Endothelial cell of umbilical vein (primary cell): ENCODE results near the gene SHCBP1. TPM values are rescaled to one million over a fixed set of nuclear protein-coding genes. Genes with fewer than 3 reads are reported as not detected.

Source experiments
- BruUV-seq: library from RNA; stranded (reverse); fragments of 400-500 nt; replicated peaks from 2 replicates; lab custom pipeline; 2021; lab: Mats Ljungman, UMichigan
- CTCF ChIA-PET: fragments of 300-600, 350-600 bp; sonication (Branson Sonifier 250); formaldehyde crosslinking; loops from one replicate; lab custom pipeline; 2021; ENCODE audit warnings: antibody characterized with exemption, inconsistent platforms; lab: Charles Lee
- POLR2A ChIA-PET: fragments of 300-600, 350-600 bp; sonication (Branson Sonifier 250); formaldehyde crosslinking; loops from one replicate; lab custom pipeline; 2021; ENCODE audit warnings: antibody characterized with exemption, inconsistent platforms; lab: Charles Lee
- DNase-seq: peaks from one replicate; pipeline ENCODE4 v3.0.0-alpha.2; 2011; ENCODE audit warnings: low read depth, low spot score
- FAIRE-seq: peaks from 2 replicates; lab custom pipeline; 2011; peaks lifted over from hg19 to GRCh38; lab: Jason Lieb, UNC
- H2AFZ ChIP-seq: 2 replicates; pipeline ENCODE4 v1.6.0; 2012; ENCODE audit warnings: low read depth, low read length, control low read depth, inconsistent platforms
- H3K27ac ChIP-seq: 2 replicates; pipeline ENCODE4 v1.5.1; 2011; ENCODE audit warnings: low read depth, mild to moderate bottlenecking, control low read depth, low read length, moderate library complexity; ENCODE audit not compliant: insufficient read depth
- H3K27me3 ChIP-seq, 2 experiments: 2 replicates each; pipeline versions ENCODE4 v1.6.0 to v1.6.1; 2011; ENCODE audit warnings: low read length in 2 of 2, mixed read lengths in 1 of 2; ENCODE audit not compliant: control insufficient read depth in 2 of 2, insufficient read depth in 2 of 2
- H3K36me3 ChIP-seq, 2 experiments: 2 replicates in 1 of 2; 3 replicates in 1 of 2; pipeline ENCODE4 v1.5.1; 2011; ENCODE audit warnings: low read length in 2 of 2, mild to moderate bottlenecking in 1 of 2, moderate library complexity in 1 of 2; ENCODE audit not compliant: control insufficient read depth in 2 of 2, insufficient read depth in 2 of 2; ENCODE audit errors: extremely low read depth in 1 of 2
- H3K4me1 ChIP-seq: 3 replicates; pipeline ENCODE4 v1.5.1; 2011; ENCODE audit warnings: mild to moderate bottlenecking, low read length; ENCODE audit not compliant: control insufficient read depth, insufficient read depth; ENCODE audit errors: extremely low read depth
- H3K4me2 ChIP-seq: 2 replicates; pipeline ENCODE4 v1.6.1; 2011; ENCODE audit warnings: low read length, control low read depth, mixed read lengths; ENCODE audit not compliant: insufficient read depth
- H3K4me3 ChIP-seq, 3 experiments: fragments of 200-600 bp in 1 of 3; sonication (generic), shearing (Covaris generic) in 1 of 3; replicated peaks in 1 of 3; 2 replicates each; pipeline ENCODE4 v1.5.1; 2011 to 2016; ENCODE audit warnings: control low read depth in 3 of 3, low read length in 3 of 3, mild to moderate bottlenecking in 2 of 3, inconsistent platforms in 1 of 3, low read depth in 1 of 3, moderate library complexity in 1 of 3; ENCODE audit not compliant: insufficient read depth in 1 of 3
- H3K79me2 ChIP-seq: 2 replicates; pipeline ENCODE4 v1.6.0; 2012; ENCODE audit warnings: low read length, inconsistent platforms; ENCODE audit not compliant: control insufficient read depth, insufficient read depth
- H3K9ac ChIP-seq: replicated peaks from 2 replicates; pipeline ENCODE3; 2011; ENCODE audit warnings: low read length, control low read depth; ENCODE audit not compliant: insufficient read depth; ENCODE audit errors: extremely low read depth
- H3K9me1 ChIP-seq: replicated peaks from 3 replicates; pipeline ENCODE4 v1.6.0; 2011; ENCODE audit warnings: mild to moderate bottlenecking, low read length; ENCODE audit not compliant: control insufficient read depth, insufficient read depth; ENCODE audit errors: extremely low read depth
- H3K9me3 ChIP-seq: replicated peaks from 2 replicates; pipeline ENCODE4 v1.5.1; 2012; ENCODE audit warnings: low read length, inconsistent platforms; ENCODE audit not compliant: control insufficient read depth, insufficient read depth
- H4K20me1 ChIP-seq: replicated peaks from 2 replicates; pipeline ENCODE3; 2011; ENCODE audit warnings: mild to moderate bottlenecking, low read length; ENCODE audit not compliant: control insufficient read depth, insufficient read depth; ENCODE audit errors: extremely low read depth
- CTCF ChIP-seq, 2 donors: IDR thresholded peaks; 1 replicate in 1 of 2; 2 replicates in 1 of 2; pipeline ENCODE4 v1.5.1; 2011; ENCODE audit warnings: low read length in 2 of 2, mild to moderate bottlenecking in 2 of 2, moderate library complexity in 2 of 2, control low read depth in 1 of 2, inconsistent platforms in 1 of 2, low read depth in 1 of 2; ENCODE audit not compliant: insufficient read depth in 1 of 2; ENCODE audit errors: extremely low read depth in 1 of 2
- EZH2 ChIP-seq: IDR thresholded peaks from 2 replicates; pipeline ENCODE4 v1.6.1; 2012; ENCODE audit warnings: borderline replicate concordance, low read depth, mild to moderate bottlenecking, moderate library complexity, low read length, inconsistent platforms; ENCODE audit not compliant: severe bottlenecking
- FOS ChIP-seq: IDR thresholded peaks from 2 replicates; pipeline ENCODE4 v1.6.1; 2011; ENCODE audit warnings: mild to moderate bottlenecking, low read length, moderate library complexity, borderline replicate concordance; ENCODE audit not compliant: insufficient read depth
- GATA2 ChIP-seq: IDR thresholded peaks from 2 replicates; pipeline ENCODE4 v1.7.0; 2011; ENCODE audit warnings: low read depth, mild to moderate bottlenecking, moderate library complexity, mixed read lengths, low read length; ENCODE audit not compliant: insufficient read length, insufficient read depth
- JUN ChIP-seq: IDR thresholded peaks from 2 replicates; pipeline ENCODE4 v1.6.1; 2011; ENCODE audit warnings: borderline replicate concordance, low read depth; ENCODE audit not compliant: insufficient read length, insufficient read depth
- MAX ChIP-seq: IDR thresholded peaks from 2 replicates; pipeline ENCODE4 v1.6.1; 2011; ENCODE audit not compliant: insufficient read depth, insufficient read length
- MYC ChIP-seq: IDR thresholded peaks from one replicate; pipeline ENCODE4 v1.6.1; 2011; ENCODE audit warnings: mild to moderate bottlenecking, low read depth, low read length
- POLR2A ChIP-seq: IDR thresholded peaks from 2 replicates; pipeline ENCODE4 v1.6.1; 2012; ENCODE audit warnings: low read depth, mild to moderate bottlenecking, control low read depth, low read length
- POLR2AphosphoS5 ChIP-seq: IDR thresholded peaks from 2 replicates; pipeline ENCODE4 v1.6.1; 2012; ENCODE audit warnings: low read depth, mild to moderate bottlenecking, control low read depth, low read length, moderate library complexity; ENCODE audit not compliant: insufficient read depth
- dilution Hi-C: fragments of 300-500 bp; cut with MboI; formaldehyde crosslinking; loops from one replicate; pipeline ENCODE4 v1.15.0; 2019; ENCODE audit warnings: low sequenced_read_pairs; ENCODE audit not compliant: extremely low pct_ligation_motif_present
- intact Hi-C: fragments of 100-400 bp; cut with micrococcal nuclease; formaldehyde crosslinking; loops from one replicate; pipeline ENCODE4 v1.10.0; 2022
- polyA plus RNA-seq, 4 experiments: library from polyadenylated mRNA; depleted of rRNA in 3 of 4; stranded (reverse) in 3 of 4; unstranded in 1 of 4; fragments of >200 nt; gene quantifications; 2 replicates each; pipeline versions ENCODE4 v1.2.1 to v1.2.3, GENCODE V29; 2011 to 2012; ENCODE audit warnings: missing spikeins in 1 of 4
- total RNA-seq: library from RNA; stranded (reverse); gene quantifications from 2 replicates; pipeline ENCODE4 v1.2.3, GENCODE V29; 2021

SHCBP1 gene
- total and polyA plus RNA-seq, 2 donors (not counting 3 experiments of a cell fraction or from before 2014, with no cell fraction given): 13.9 to 44.9 TPM

GRCh38 chr16:46651305-46651704 is 30.1 kb upstream of the SHCBP1 start:
- Histone ChIP-seq H3K4me2 (no peak overlapping the region), H2AFZ (no peak overlapping the region), H3K79me2 (no peaks in the 10 kb centered on the region), H3K9ac (no peak overlapping the region), H3K4me1 (no peaks in the 10 kb centered on the region), H3K27ac (no peak overlapping the region), H3K36me3 (no peaks in the 10 kb centered on the region), H3K9me3 (no peaks in the 10 kb centered on the region), H4K20me1 (no peaks in the 10 kb centered on the region), H3K27me3 (no peaks in the 10 kb centered on the region), H3K9me1 (no peaks in the 10 kb centered on the region), H3K4me3 (no peak overlapping the region)
- CTCF ChIA-PET: no interaction called here
- DNase-seq: no peak
- intact Hi-C loops: no loop called here
- POLR2A ChIA-PET: no interaction called here
- BruUV-seq: no TSS peak
- no peak for TF ChIP-seq MAX
- no peak for TF ChIP-seq CTCF (IDR thresholded peaks at IDR 0.05; ENCODE audit: extremely low read depth in 1 of 2, insufficient read depth in 1 of 2, low read depth in 1 of 2, low read length in 2 of 2)
- no peak for TF ChIP-seq FOS
- TF ChIP-seq JUN: no peak
- no peak for TF ChIP-seq EZH2
- TF ChIP-seq POLR2A: no peak
- no peak for TF ChIP-seq MYC
- TF ChIP-seq POLR2AphosphoS5: no peak
- no peak for TF ChIP-seq GATA2
- dilution Hi-C loops: no loop called here
- no peak for FAIRE-seq
